H1 (cell line): ENCODE results near the gene CRBN. TPM values are rescaled to one million over a fixed set of nuclear protein-coding genes. Genes with fewer than 3 reads are reported as not detected.

Experiments
- EZH2 ChIP-seq: fragments of 200-600 bp; sonication (generic); IDR thresholded peaks from 2 replicates; pipeline ENCODE4 v1.7.1; 2012; ENCODE audit warnings: low read depth, mild to moderate bottlenecking, moderate library complexity, low read length, inconsistent platforms; ENCODE audit not compliant: severe bottlenecking
- GTF2F1 ChIP-seq: IDR thresholded peaks from 2 replicates; pipeline ENCODE4 v1.6.1; 2012; ENCODE audit warnings: low read depth, low read length, improper control_type of control experiment, borderline replicate concordance
- JUND ChIP-seq: IDR thresholded peaks from 2 replicates; pipeline ENCODE4 v1.6.1; 2011; ENCODE audit warnings: mild to moderate bottlenecking, improper control_type of control experiment, low read length
- ZNF274 ChIP-seq: IDR thresholded peaks from 2 replicates; pipeline ENCODE4 v1.7.0; 2012; ENCODE audit warnings: low read length, borderline replicate concordance; ENCODE audit errors: extremely low read depth
- polyA plus RNA-seq, 7 experiments: library from polyadenylated mRNA; depleted of rRNA in 3 of 7; stranded (reverse) in 5 of 7; unstranded in 2 of 7; fragments of >200 nt in 5 of 7; fragments of 200-250 nt in 2 of 7; gene quantifications; 1 replicate in 5 of 7; 2 replicates in 1 of 7; 4 replicates in 1 of 7; pipeline versions ENCODE4 v1.2.1 to v1.2.3, GENCODE V29; 2011 to 2013; ENCODE audit warnings: missing spikeins in 2 of 7, mixed read lengths in 2 of 7
- total RNA-seq: library from RNA; stranded (reverse); fragmentation: NEBNext Ultra II Directional; extraction: Animal tissue kit (Norgen Biotek cat#: 25700); gene quantifications from 2 replicates; pipeline ENCODE4 v1.2.1, GENCODE V29; 2021
- TF ChIP-seq, protein P1 (sequence below): IDR thresholded peaks from 2 replicates; pipeline ENCODE4 v1.6.1; 2011; ENCODE audit warnings: low read length, improper control_type of control experiment

Gene CRBN
- total and polyA plus RNA-seq, 2 of the 8 experiments (the other 6 are each of a cell fraction or from before 2014, with no cell fraction given): 13.4 to 30.3 TPM

DNA sequence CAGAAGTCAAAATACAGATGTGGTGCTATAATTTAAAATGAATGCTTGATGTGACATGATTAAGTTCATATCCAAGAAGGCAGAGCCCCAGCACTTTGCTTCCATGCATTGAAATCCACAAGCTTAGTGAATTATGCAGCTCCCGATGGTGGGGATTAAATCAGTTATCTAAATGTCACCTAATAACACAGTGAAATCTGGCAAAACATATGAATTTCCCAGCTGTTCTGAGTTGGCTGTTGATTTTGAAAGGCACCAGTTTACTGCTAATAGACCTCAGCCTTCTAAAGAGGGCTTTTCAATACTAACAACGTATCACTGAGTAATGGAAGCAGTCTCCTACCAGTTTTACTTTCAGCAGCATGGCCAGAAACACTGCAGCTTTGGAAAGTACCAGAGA is 19.8 kb upstream of the CRBN start (continued):
- TF ChIP-seq, protein P1, sequence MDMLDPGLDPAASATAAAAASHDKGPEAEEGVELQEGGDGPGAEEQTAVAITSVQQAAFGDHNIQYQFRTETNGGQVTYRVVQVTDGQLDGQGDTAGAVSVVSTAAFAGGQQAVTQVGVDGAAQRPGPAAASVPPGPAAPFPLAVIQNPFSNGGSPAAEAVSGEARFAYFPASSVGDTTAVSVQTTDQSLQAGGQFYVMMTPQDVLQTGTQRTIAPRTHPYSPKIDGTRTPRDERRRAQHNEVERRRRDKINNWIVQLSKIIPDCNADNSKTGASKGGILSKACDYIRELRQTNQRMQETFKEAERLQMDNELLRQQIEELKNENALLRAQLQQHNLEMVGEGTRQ: no peak
- no peak for TF ChIP-seq ZNF274
- no peak for TF ChIP-seq EZH2
- TF ChIP-seq GTF2F1: no peak
- TF ChIP-seq JUND: no peak
